BE2C (cell line): ENCODE results near the gene OR51A7.
"Not testable (repeated sequence)": the region's sequence is repeated elsewhere in the genome, so short reads cannot be mapped to it uniquely, and the experiment has no call there.

Experiments
- DNase-seq: peaks from one replicate; pipeline ENCODE4 v3.0.0-alpha.2; 2020
- H3K27me3 ChIP-seq: fragments of 250-450 bp; sonication (Bioruptor Pico); 2 replicates; pipeline ENCODE4 v1.5.1; 2020; ENCODE audit warnings: mild to moderate bottlenecking
- H3K36me3 ChIP-seq: fragments of 250-450 bp; sonication (Bioruptor Pico); 2 replicates; pipeline ENCODE4 v1.5.1; 2020; ENCODE audit warnings: mild to moderate bottlenecking
- H3K4me1 ChIP-seq: fragments of 250-450 bp; sonication (Bioruptor Pico); 2 replicates; pipeline ENCODE4 v1.5.1; 2020
- H3K4me3 ChIP-seq: 2 replicates; pipeline ENCODE4 v1.5.1; 2011; ENCODE audit warnings: low read depth, low read length
- H3K9me3 ChIP-seq: fragments of 250-450 bp; sonication (Bioruptor Pico); 2 replicates; pipeline ENCODE4 v1.5.1; 2020
- TF ChIP-seq, protein P1 (sequence below): IDR thresholded peaks from 2 replicates; pipeline ENCODE4 v1.5.1; 2012; ENCODE audit warnings: mild to moderate bottlenecking, low read depth, low read length

OR51A7 gene

DNA sequence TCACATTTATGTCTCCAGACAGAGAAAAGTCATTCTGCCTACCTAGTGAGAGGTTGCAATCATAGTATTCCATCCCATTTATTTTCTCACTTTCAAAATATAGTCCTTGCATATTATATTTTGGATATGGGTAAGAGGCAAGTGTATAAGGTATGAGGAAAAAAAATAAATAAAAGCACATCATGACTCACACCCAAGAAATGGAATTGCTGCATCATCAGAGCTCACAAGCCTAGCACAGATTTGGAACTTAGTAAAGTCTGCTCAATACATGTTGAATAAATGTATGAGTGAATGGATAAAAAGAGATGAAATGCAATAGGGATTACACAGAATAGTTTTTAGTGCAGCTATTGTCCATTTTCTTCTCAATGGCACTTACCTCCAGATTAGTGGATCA lies 23.0 kb downstream of the OR51A7 start:
- DNase-seq: no peak

DNA sequence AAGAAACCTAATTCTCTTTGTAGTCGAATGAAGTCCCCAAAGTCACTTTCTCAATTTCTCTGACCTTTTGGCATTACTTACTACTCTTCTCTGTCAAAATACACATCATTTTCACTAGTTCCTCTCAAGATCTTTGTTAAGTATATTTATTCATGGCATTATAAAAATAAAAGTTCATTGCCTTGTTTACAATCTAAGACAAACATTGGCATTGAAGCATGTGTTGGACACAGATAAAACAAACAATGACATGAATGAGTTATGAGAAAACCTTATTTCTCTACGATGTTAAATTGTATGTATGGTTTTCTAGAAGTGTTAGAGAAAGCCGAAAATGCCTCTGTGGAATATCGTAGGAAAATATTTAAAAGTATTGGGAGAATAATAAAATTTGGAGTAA lies 29.2 kb downstream of the OR51A7 start:
- TF ChIP-seq, protein P1, sequence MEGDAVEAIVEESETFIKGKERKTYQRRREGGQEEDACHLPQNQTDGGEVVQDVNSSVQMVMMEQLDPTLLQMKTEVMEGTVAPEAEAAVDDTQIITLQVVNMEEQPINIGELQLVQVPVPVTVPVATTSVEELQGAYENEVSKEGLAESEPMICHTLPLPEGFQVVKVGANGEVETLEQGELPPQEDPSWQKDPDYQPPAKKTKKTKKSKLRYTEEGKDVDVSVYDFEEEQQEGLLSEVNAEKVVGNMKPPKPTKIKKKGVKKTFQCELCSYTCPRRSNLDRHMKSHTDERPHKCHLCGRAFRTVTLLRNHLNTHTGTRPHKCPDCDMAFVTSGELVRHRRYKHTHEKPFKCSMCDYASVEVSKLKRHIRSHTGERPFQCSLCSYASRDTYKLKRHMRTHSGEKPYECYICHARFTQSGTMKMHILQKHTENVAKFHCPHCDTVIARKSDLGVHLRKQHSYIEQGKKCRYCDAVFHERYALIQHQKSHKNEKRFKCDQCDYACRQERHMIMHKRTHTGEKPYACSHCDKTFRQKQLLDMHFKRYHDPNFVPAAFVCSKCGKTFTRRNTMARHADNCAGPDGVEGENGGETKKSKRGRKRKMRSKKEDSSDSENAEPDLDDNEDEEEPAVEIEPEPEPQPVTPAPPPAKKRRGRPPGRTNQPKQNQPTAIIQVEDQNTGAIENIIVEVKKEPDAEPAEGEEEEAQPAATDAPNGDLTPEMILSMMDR: no peak
- H3K27me3 ChIP-seq: no peaks in the 10 kb centered on the region
- no peak for DNase-seq

More for the DNA sequence above, 23.0 kb downstream of the OR51A7 start:
- Histone ChIP-seq H3K27me3 (no peaks in the 10 kb centered on the region), H3K4me1 (no peaks in the 10 kb centered on the region), H3K9me3 (no peaks in the 10 kb centered on the region), H3K4me3 (no peak overlapping the region), H3K36me3 (no peaks in the 10 kb centered on the region)
- TF ChIP-seq, protein P1: no peak

DNA sequence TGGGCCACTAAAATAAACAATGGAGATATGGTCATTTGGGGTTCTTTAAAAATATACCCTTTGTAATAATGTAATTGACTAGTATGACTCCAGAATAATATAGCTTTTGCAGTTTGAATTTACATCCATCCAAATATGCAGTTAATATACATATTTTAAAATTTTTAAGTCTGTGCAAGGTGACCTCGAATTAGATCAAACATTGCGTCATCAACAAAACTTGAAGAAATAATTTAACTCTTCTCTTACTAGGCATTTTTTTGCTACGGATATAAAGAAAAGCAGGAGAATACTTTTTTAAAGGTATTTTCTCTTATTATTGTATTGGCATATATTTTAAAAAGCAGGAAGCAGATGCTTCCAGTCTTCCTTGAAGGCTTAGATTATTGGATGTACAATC lies 33.2 kb downstream of the OR51A7 start:
- H3K4me3 ChIP-seq: no peak overlapping the region
- no peaks in the 10 kb centered on the region for H3K36me3 ChIP-seq
- no peaks in the 10 kb centered on the region for H3K27me3 ChIP-seq
- H3K4me1 ChIP-seq: no peaks in the 10 kb centered on the region
- DNase-seq: no peak
- no peaks in the 10 kb centered on the region for H3K9me3 ChIP-seq
- TF ChIP-seq, protein P1: no peak

More for the DNA sequence above, 29.2 kb downstream of the OR51A7 start:
- Histone ChIP-seq H3K4me1 (no peaks in the 10 kb centered on the region), H3K9me3 (no peaks in the 10 kb centered on the region), H3K36me3 (no peaks in the 10 kb centered on the region), H3K4me3 (no peak overlapping the region)

DNA sequence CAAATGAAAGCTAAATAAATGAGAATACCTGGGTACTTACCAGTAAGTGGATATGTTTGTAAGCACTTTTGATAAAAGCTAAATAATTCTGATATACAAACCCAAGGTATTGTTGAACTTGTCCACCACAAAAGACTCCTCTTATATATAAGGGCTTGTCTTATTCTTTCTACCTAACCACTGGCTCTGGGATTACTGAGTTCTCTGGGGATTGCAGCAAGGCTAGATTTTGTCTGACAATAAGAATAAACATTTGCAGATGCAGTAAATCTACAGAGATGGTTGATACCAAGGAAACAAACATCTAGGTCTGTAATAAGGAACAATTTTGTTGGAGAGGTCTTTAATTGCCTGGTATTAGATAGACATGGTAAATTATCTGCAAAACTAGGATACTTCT lies 43.9 kb downstream of the OR51A7 start, which contains the start of gene OR51A4:
Gene OR51A4, minus strand, starts transcription at position 101 of the 400 bp plus-strand sequence. CDS start 505 bp downstream, outside the sequence.
- no peak for DNase-seq
- TF ChIP-seq, protein P1: no peak
- no peaks in the 10 kb centered on the region for H3K4me1 ChIP-seq

DNA sequence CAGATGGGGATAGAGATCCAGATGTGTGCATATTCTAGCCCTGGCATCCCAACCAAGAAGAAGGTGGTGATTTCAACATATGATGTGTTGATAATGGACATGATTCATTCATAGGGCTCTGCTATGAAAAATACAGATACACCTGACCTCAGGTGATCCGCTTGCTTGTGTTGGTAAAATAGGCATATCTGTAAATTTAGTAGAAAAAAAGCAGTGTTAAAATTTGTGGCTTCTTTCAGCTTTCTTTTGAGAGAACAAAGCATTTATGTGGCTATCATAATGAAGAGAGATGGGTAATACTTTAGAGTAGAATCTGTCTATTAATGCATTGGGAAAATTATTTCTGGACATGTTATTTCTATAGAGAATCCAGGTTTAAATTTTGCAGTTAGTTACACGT lies 52.0 kb downstream of the OR51A7 start, which contains the start of gene OR51A2:
Gene OR51A2, minus strand, starts transcription at position 101 of the 400 bp plus-strand sequence. Its CDS starts 0 bp downstream, at position 101.
- H3K4me3 ChIP-seq, H3K9me3 ChIP-seq, DNase-seq, H3K27me3 ChIP-seq, H3K36me3 ChIP-seq, H3K4me1 ChIP-seq: not testable (repeated sequence)

More for the DNA sequence above, 43.9 kb downstream of the OR51A7 start, which contains the start of gene OR51A4:
- Histone ChIP-seq H3K36me3 (no peaks in the 10 kb centered on the region), H3K4me3 (no peak within 1 kb of the TSS), H3K9me3 (no peaks in the 10 kb centered on the region), H3K27me3 (no peaks in the 10 kb centered on the region)

DNA sequence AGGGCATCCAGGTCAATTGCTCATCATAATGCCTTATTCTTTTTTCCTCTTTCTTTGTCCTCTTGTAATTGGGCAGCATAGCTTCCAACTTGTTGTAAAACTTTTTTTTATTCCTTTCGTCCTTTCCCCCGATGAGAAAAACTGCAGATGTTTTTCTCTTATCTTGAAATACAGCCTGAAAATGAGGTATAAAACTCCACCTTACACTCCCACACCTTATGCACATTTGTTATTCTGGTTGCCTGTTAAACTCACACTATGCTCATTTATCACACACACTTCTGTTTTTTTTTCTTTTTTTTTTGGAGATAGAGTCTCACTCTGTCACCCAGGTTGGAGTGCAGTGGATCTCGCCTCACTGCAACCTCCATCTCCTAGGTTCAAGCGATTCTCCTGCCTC lies 53.8 kb downstream of the OR51A7 start:
- no peak for DNase-seq
- Histone ChIP-seq H3K4me3 (no peak overlapping the region), H3K4me1 (no peaks in the 10 kb centered on the region), H3K27me3 (no peaks in the 10 kb centered on the region), H3K9me3 (no peaks in the 10 kb centered on the region), H3K36me3 (no peaks in the 10 kb centered on the region)
- TF ChIP-seq, protein P1: no peak
